Smooth muscle cell of bladder (primary cell): ENCODE measurements around the gene FRG2B. TPM values are rescaled to one million over a fixed set of nuclear protein-coding genes. Genes with fewer than 3 reads are reported as not detected.

Experiments used
- total RNA-seq: library from RNA; depleted of rRNA; stranded (reverse); fragments of >200 nt; gene quantifications from 2 replicates; pipeline ENCODE4 v1.2.3, GENCODE V29; 2014

The FRG2B gene
- not detected in 2 replicates for total RNA-seq

DNA sequence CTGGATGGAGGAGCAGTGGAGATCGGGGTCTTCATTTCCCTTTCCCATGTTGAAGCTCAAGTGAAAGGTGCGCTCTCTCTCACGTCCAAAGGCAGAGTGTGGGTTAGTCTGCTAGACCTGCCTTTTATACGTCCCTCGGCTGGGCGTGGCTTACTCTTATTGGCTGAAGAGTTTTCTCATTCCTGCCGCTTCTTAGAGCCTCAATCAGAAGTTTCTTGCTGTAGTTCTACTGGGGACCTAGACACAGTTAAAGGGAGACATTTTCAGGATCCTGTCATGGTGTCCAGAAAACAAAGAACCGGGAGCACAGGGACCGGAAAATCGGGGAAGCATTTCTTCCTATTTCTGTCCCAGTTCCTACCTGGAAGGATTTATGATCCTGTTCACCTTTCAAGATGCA is at the start of gene FRG2B:
Gene FRG2B (minus strand): TSS at position 101 of the 400 bp plus-strand sequence. CDS start 53 bp downstream, at position 48.

Other genes starting within 250 kb of the FRG2B start
- gene PAOX, start 247.5 kb downstream of the FRG2B start, total RNA-seq, result 6.0 TPM in 2 replicates
- 22.5 and 29.8 TPM in 2 replicates for gene MTG1, start 232.6 kb downstream of the FRG2B start, total RNA-seq
- gene SPRN, start 202.2 kb downstream of the FRG2B start, total RNA-seq, result 0.43 and 0.46 TPM in 2 replicates
- 1.3 and 1.9 TPM in 2 replicates for gene SCART1, start 172.8 kb downstream of the FRG2B start, total RNA-seq
- gene CYP2E1, start 99.4 kb downstream of the FRG2B start, total RNA-seq, result 0.28 and 0.37 TPM in 2 replicates
- not detected in 2 replicates for gene SYCE1, start 61.2 kb downstream of the FRG2B start, total RNA-seq